K562 (cell line): Measurements from ENCODE around the gene GCK. TPM values are rescaled to one million over a fixed set of nuclear protein-coding genes. Genes with fewer than 3 reads are reported as not detected.

Source experiments
- CLOCK ChIP-seq: fragments of 250-450 bp; sonication (Bioruptor Pico); IDR thresholded peaks from 2 replicates; pipeline ENCODE4 v1.4.0; 2020; ENCODE audit warnings: mild to moderate bottlenecking, moderate library complexity, borderline replicate concordance
- CREB1 ChIP-seq, 2 experiments: sonication (generic) in 1 of 2; formaldehyde crosslinking in 1 of 2; IDR thresholded peaks; 2 replicates each; pipeline versions ENCODE4 v1.6.1 to v1.8.0; 2012 to 2022; ENCODE audit warnings: inconsistent platforms in 1 of 2, mild to moderate bottlenecking in 1 of 2, missing genetic modification reagents in 1 of 2, moderate library complexity in 1 of 2
- FOSL1 ChIP-seq: fragments of 200-800 bp; sonication (Bioruptor generic); conservative IDR thresholded peaks from 2 replicates; pipeline ENCODE4 v1.6.1; 2016; ENCODE audit warnings: missing genetic modification characterization, missing compliant biosample characterization
- FOXJ2 ChIP-seq: fragments of 200-800 bp; sonication (Bioruptor generic); IDR thresholded peaks from 2 replicates; pipeline ENCODE4 v1.6.1; 2016; ENCODE audit warnings: missing genetic modification characterization, missing compliant biosample characterization
- FOXM1 ChIP-seq, 2 experiments: fragments of 450-650 bp in 1 of 2; sonication (generic) in 1 of 2; formaldehyde crosslinking in 1 of 2; IDR thresholded peaks; 2 replicates each; pipeline versions ENCODE4 v1.6.1 to v1.9.0; 2017 to 2022; ENCODE audit warnings: low read depth in 2 of 2, mild to moderate bottlenecking in 2 of 2, missing genetic modification reagents in 1 of 2, moderate library complexity in 1 of 2
- KAT7 ChIP-seq: sonication (generic); formaldehyde crosslinking; IDR thresholded peaks from 2 replicates; pipeline ENCODE4 v1.8.0; 2022; ENCODE audit warnings: missing genetic modification reagents, mild to moderate bottlenecking, borderline replicate concordance
- NR4A1 ChIP-seq, 2 experiments: fragments of 250-450 bp in 1 of 2; fragments of 450-650 bp in 1 of 2; sonication (Bioruptor Pico) in 1 of 2; IDR thresholded peaks; 2 replicates each; pipeline versions ENCODE4 v1.4.0 to v1.6.1; 2016 to 2020; ENCODE audit warnings: mild to moderate bottlenecking in 2 of 2, missing compliant biosample characterization in 1 of 2, missing genetic modification characterization in 1 of 2, moderate library complexity in 1 of 2
- RBBP5 ChIP-seq: fragments of 200-600 bp; sonication (generic); IDR thresholded peaks from 2 replicates; pipeline ENCODE4 v1.6.1; 2012; ENCODE audit warnings: borderline replicate concordance, mild to moderate bottlenecking, low read length, control low read depth, inconsistent platforms; ENCODE audit not compliant: insufficient read depth, poor library complexity, severe bottlenecking
- SAFB2 ChIP-seq: fragments of 200-400 bp; formaldehyde crosslinking; IDR thresholded peaks from 2 replicates; pipeline ENCODE4 v1.6.1; 2018; ENCODE audit warnings: borderline replicate concordance, low read length, low read depth, moderate library complexity; ENCODE audit not compliant: severe bottlenecking
- ZNF212 ChIP-seq: fragments of 450-650 bp; formaldehyde crosslinking; IDR thresholded peaks from 2 replicates; pipeline ENCODE4 v1.4.0; 2020; ENCODE audit warnings: mild to moderate bottlenecking
- ZNF609 ChIP-seq: sonication (generic); formaldehyde crosslinking; IDR thresholded peaks from 2 replicates; pipeline ENCODE4 v1.8.1; 2023; ENCODE audit warnings: missing genetic modification reagents, mild to moderate bottlenecking, borderline replicate concordance
- ZNF780A ChIP-seq: fragments of 250-450 bp; sonication (Bioruptor Pico); IDR thresholded peaks from 2 replicates; pipeline ENCODE4 v1.5.0; 2021; ENCODE audit warnings: mild to moderate bottlenecking
- polyA plus RNA-seq, 8 experiments: library from polyadenylated mRNA; depleted of rRNA in 4 of 8; stranded (reverse) in 5 of 8; unstranded in 3 of 8; fragments of >200 nt; fragmentation: Nextera tagmentation in 2 of 8; fragmentation: Illumina TruSeq in 1 of 8; extraction: Ambion mirVana in 2 of 8; extraction: Trizol in 1 of 8; gene quantifications; 2 replicates each; pipeline versions ENCODE4 v1.2.1 to v1.2.3, GENCODE V29; 2011 to 2014; ENCODE audit warnings: inconsistent platforms in 1 of 8, missing spikeins in 1 of 8
- total RNA-seq, 7 experiments: library from RNA; depleted of rRNA in 6 of 7; stranded (reverse); fragments of >200 nt in 6 of 7; fragmentation: Illumina TruSeq in 2 of 7; extraction: Trizol in 2 of 7; gene quantifications; 2 replicates each; pipeline versions ENCODE4 v1.2.1 to v1.2.3, GENCODE V29; 2011 to 2021; ENCODE audit warnings: low replicate concordance in 1 of 7
- TF ChIP-seq, protein P1 (sequence below): sonication (generic); formaldehyde crosslinking; IDR thresholded peaks from 2 replicates; pipeline ENCODE4 v1.8.1; 2023; ENCODE audit warnings: mild to moderate bottlenecking, missing genetic modification reagents
- TF ChIP-seq, protein P2 (sequence below): fragments of 450-650 bp; formaldehyde crosslinking; IDR thresholded peaks from 2 replicates; pipeline ENCODE4 v1.4.0; 2022; ENCODE audit warnings: mild to moderate bottlenecking, moderate library complexity

The GCK gene
- total and polyA plus RNA-seq, 9 of the 15 experiments (the other 6 are each of a cell fraction or from before 2014, with no cell fraction given), result 0.11 to 0.55 (median 0.16) TPM; not detected in 3

- TF ChIP-seq, protein P1, sequence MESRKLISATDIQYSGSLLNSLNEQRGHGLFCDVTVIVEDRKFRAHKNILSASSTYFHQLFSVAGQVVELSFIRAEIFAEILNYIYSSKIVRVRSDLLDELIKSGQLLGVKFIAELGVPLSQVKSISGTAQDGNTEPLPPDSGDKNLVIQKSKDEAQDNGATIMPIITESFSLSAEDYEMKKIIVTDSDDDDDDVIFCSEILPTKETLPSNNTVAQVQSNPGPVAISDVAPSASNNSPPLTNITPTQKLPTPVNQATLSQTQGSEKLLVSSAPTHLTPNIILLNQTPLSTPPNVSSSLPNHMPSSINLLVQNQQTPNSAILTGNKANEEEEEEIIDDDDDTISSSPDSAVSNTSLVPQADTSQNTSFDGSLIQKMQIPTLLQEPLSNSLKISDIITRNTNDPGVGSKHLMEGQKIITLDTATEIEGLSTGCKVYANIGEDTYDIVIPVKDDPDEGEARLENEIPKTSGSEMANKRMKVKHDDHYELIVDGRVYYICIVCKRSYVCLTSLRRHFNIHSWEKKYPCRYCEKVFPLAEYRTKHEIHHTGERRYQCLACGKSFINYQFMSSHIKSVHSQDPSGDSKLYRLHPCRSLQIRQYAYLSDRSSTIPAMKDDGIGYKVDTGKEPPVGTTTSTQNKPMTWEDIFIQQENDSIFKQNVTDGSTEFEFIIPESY (CRISPR knock-in tag), result no peak
- TF ChIP-seq CLOCK (CRISPR knock-in tag) (no peak), FOXM1 (IDR thresholded peaks at IDR 0.05; ENCODE audit: low read depth) (no peak), FOXM1 (CRISPR knock-in tag; IDR thresholded peaks at IDR 0.05; ENCODE audit: low read depth) (no peak), KAT7 (CRISPR knock-in tag) (no peak), FOXJ2 (tag) (no peak), ZNF780A (CRISPR knock-in tag) (no peak), ZNF212 (CRISPR knock-in tag) (no peak), FOSL1 (tag) (peak; percentile 54), SAFB2 (no peak), CREB1 (IDR thresholded peaks at IDR 0.05) (0 out of 2 replicates have a peak, but pooled peaks have one; percentile 22), CREB1 (CRISPR knock-in tag; IDR thresholded peaks at IDR 0.05) (peak; percentile 60; the same call in 1 of the 2 replicates), RBBP5 (no peak), NR4A1 (CRISPR knock-in tag; IDR thresholded peaks at IDR 0.05) (no peak), NR4A1 (tag; IDR thresholded peaks at IDR 0.05) (no peak), ZNF609 (no peak)
- TF ChIP-seq, protein P2, sequence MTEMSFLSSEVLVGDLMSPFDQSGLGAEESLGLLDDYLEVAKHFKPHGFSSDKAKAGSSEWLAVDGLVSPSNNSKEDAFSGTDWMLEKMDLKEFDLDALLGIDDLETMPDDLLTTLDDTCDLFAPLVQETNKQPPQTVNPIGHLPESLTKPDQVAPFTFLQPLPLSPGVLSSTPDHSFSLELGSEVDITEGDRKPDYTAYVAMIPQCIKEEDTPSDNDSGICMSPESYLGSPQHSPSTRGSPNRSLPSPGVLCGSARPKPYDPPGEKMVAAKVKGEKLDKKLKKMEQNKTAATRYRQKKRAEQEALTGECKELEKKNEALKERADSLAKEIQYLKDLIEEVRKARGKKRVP, result no peak
Observed at GRCh38 chr7:44112231-44112996, 76.8 kb downstream of the GCK start (continued).
